DND-41 (cell line): ENCODE measurements around the gene MED12L.

Experiments used
- CTCF ChIP-seq: IDR thresholded peaks from 2 replicates; pipeline ENCODE4 v1.5.1; 2012; ENCODE audit warnings: borderline replicate concordance, low read length, moderate library complexity, mild to moderate bottlenecking; ENCODE audit not compliant: poor library complexity, severe bottlenecking; ENCODE audit errors: extremely low read depth
- EZH2 ChIP-seq: IDR thresholded peaks from 3 replicates; pipeline ENCODE4 v1.6.1; 2012; ENCODE audit warnings: borderline replicate concordance, low read depth, mild to moderate bottlenecking, moderate library complexity, low read length, inconsistent platforms; ENCODE audit not compliant: severe bottlenecking

- no peak for TF ChIP-seq CTCF
- no peak for TF ChIP-seq EZH2
These were observed 334.3 kb downstream of the MED12L start for GRCh38 chr3:151419806-151420205.
